ENCODE results near the gene VSX1. TPM values are rescaled to one million over a fixed set of nuclear protein-coding genes. Genes with fewer than 3 reads are reported as not detected.

Gene VSX1
- polyA plus RNA-seq, 1 of the 3 experiments (the other 2 are of a cell fraction) = not detected

DNA sequence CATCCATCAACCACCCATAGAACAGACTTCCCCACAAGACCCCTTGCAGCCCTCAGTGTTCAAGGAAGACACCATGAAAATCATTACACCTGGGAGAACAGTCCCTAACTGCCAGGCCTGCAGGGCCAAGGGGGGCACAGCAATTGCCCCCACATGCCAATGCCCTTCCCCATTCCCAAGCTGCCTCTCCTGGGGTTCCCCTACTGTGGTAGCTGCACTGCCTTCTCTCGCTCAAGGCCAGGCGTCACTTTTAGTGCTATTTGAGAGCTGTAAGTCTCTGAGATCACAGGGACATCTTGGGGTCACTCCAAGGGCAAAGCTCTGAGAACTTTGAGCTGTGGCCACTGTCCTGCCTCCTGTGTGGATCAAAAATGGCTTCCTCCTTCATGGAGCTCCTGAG lies 18.0 kb downstream of the VSX1 start:
- 40% methylated on average over 2 of the region's 2 CpGs for WGBS (ENCODE audit: low lambda C conversion rate)
- Histone ChIP-seq H3K9me2 (no peaks in the 10 kb centered on the region), H3K79me2 (ENCODE audit: insufficient read depth) (no peaks in the 10 kb centered on the region), H4K20me1 (ENCODE audit: insufficient read depth) (no peaks in the 10 kb centered on the region), H3K4me1 (ENCODE audit: control insufficient read depth in 1 of 2, insufficient read depth in 2 of 2, low read depth in 1 of 2, low read length in 1 of 2) (no peaks in the 10 kb centered on the region), H2AFZ (ENCODE audit: low read depth) (no peak overlapping the region), H3K4me2 (no peak overlapping the region), H3K9me3 (no peaks in the 10 kb centered on the region), H3F3A (replicated peaks; ENCODE audit: insufficient read depth) (peaks cover 3% of the 10 kb centered on the region), H3K27ac (ENCODE audit: low read depth in 2 of 2, low read length in 1 of 2) (no peak overlapping the region), H3K36me3 (replicated peaks in 1 of 2; ENCODE audit: control insufficient read depth in 1 of 2, insufficient read depth in 2 of 2, low read length in 1 of 2) (no peaks in the 10 kb centered on the region), H3K9ac (no peak overlapping the region), H3K4me3 (ENCODE audit: low read depth in 2 of 2, low read length in 1 of 2) (no peak overlapping the region), H3K27me3 (ENCODE audit: insufficient read depth) (peaks cover 67% of the 10 kb centered on the region)
- POLR2A ChIA-PET = no interaction called here
- CTCF ChIA-PET = interaction anchor here (1.4 to 6.4 kb wide), 4 partner anchors 58 to 335 kb away, joined by 3 to 48 read pairs (median 5); partner anchors contain the start of gene APMAP
- no peak for DNase-seq
- TF ChIP-seq SIN3A (IDR thresholded peaks at IDR 0.05; ENCODE audit: borderline replicate concordance, low read depth, low read length) = no peak
- no peak for TF ChIP-seq FOSL2 (IDR thresholded peaks at IDR 0.05; ENCODE audit: borderline replicate concordance, low read depth)
- no peak for TF ChIP-seq MXI1 (IDR thresholded peaks at IDR 0.05; ENCODE audit: low read depth, low read length)
- no peak for TF ChIP-seq MEF2A (IDR thresholded peaks at IDR 0.05; ENCODE audit: borderline replicate concordance, low read depth)

DNA sequence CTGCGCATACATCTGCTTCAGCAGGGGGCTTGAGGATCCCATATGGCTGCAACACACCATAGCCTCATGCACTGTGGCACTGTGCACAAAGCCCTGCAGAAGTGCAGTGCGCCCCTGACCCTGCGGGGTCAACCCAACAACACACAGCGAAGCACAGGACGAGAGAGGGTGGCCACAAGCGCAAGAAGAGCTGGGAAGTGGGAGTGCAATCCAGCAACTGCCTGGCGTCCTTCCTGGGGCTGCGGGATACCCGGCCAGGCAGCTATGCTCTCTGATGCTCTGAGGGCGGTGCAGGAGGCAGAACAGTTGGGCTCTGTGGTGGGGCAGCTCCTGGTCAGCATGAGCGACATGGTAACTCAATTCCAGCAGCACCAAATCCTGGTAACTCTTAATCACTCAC lies 18.4 kb downstream of the VSX1 start:
- H3K9me3 ChIP-seq = no peaks in the 10 kb centered on the region
- no peaks in the 10 kb centered on the region for H3K79me2 ChIP-seq (ENCODE audit: insufficient read depth)
- peaks cover 3% of the 10 kb centered on the region for H3F3A ChIP-seq (replicated peaks; ENCODE audit: insufficient read depth)
- no peaks in the 10 kb centered on the region for H4K20me1 ChIP-seq (ENCODE audit: insufficient read depth)
- no peak overlapping the region for H3K4me3 ChIP-seq (ENCODE audit: low read depth in 2 of 2, low read length in 1 of 2)
- no peak for DNase-seq
- H3K4me2 ChIP-seq = no peak overlapping the region
- peaks cover 0 to under 1% of the 10 kb centered on the region in 2 experiments; a peak in 1 of 4 replicates for H3K4me1 ChIP-seq (ENCODE audit: control insufficient read depth in 1 of 2, insufficient read depth in 2 of 2, low read depth in 1 of 2, low read length in 1 of 2)
- ChIA-PET POLR2A (no interaction called here), CTCF (interaction anchor here (0.6 to 6.4 kb wide), 5 partner anchors 8 to 336 kb away, joined by 3 to 48 read pairs (median 4); partner anchors contain the start of gene APMAP)
- H3K9ac ChIP-seq = no peak overlapping the region
- no peaks in the 10 kb centered on the region for H3K36me3 ChIP-seq (replicated peaks in 1 of 2; ENCODE audit: control insufficient read depth in 1 of 2, insufficient read depth in 2 of 2, low read length in 1 of 2)
- WGBS (ENCODE audit: low lambda C conversion rate) = 43% methylated on average over 6 of the region's 11 CpGs
- H3K27ac ChIP-seq (ENCODE audit: low read depth in 2 of 2, low read length in 1 of 2) = no peak overlapping the region
- H3K9me2 ChIP-seq = no peaks in the 10 kb centered on the region
- no peak overlapping the region for H2AFZ ChIP-seq (ENCODE audit: low read depth)
- peaks cover 69% of the 10 kb centered on the region for H3K27me3 ChIP-seq (ENCODE audit: insufficient read depth)
- TF ChIP-seq, protein P1, sequence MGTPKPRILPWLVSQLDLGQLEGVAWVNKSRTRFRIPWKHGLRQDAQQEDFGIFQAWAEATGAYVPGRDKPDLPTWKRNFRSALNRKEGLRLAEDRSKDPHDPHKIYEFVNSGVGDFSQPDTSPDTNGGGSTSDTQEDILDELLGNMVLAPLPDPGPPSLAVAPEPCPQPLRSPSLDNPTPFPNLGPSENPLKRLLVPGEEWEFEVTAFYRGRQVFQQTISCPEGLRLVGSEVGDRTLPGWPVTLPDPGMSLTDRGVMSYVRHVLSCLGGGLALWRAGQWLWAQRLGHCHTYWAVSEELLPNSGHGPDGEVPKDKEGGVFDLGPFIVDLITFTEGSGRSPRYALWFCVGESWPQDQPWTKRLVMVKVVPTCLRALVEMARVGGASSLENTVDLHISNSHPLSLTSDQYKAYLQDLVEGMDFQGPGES (IDR thresholded peaks at IDR 0.05; ENCODE audit: low read depth, low read length) = no peak
- TF ChIP-seq FOSL2 (IDR thresholded peaks at IDR 0.05; ENCODE audit: borderline replicate concordance, low read depth) (no peak), GABPA (IDR thresholded peaks at IDR 0.05; ENCODE audit: low read depth) (no peak), TEAD4 (IDR thresholded peaks at IDR 0.05; ENCODE audit: borderline replicate concordance, insufficient read depth) (no peak), EP300 (IDR thresholded peaks at IDR 0.05; ENCODE audit: borderline replicate concordance in 1 of 2, low read depth in 1 of 2, low read length in 1 of 2) (no peak), RFX5 (IDR thresholded peaks at IDR 0.05; ENCODE audit: low read length) (no peak), JUND (IDR thresholded peaks at IDR 0.05) (no peak), RXRA (IDR thresholded peaks at IDR 0.05; ENCODE audit: borderline replicate concordance, low read depth) (no peak), SMC3 (IDR thresholded peaks at IDR 0.05; ENCODE audit: low read depth, low read length) (no peak), SIN3A (IDR thresholded peaks at IDR 0.05; ENCODE audit: borderline replicate concordance, low read depth, low read length) (no peak), POLR2AphosphoS5 (IDR thresholded peaks at IDR 0.05; ENCODE audit: low read depth, low read length) (no peak)
- TF ChIP-seq, protein P2, sequence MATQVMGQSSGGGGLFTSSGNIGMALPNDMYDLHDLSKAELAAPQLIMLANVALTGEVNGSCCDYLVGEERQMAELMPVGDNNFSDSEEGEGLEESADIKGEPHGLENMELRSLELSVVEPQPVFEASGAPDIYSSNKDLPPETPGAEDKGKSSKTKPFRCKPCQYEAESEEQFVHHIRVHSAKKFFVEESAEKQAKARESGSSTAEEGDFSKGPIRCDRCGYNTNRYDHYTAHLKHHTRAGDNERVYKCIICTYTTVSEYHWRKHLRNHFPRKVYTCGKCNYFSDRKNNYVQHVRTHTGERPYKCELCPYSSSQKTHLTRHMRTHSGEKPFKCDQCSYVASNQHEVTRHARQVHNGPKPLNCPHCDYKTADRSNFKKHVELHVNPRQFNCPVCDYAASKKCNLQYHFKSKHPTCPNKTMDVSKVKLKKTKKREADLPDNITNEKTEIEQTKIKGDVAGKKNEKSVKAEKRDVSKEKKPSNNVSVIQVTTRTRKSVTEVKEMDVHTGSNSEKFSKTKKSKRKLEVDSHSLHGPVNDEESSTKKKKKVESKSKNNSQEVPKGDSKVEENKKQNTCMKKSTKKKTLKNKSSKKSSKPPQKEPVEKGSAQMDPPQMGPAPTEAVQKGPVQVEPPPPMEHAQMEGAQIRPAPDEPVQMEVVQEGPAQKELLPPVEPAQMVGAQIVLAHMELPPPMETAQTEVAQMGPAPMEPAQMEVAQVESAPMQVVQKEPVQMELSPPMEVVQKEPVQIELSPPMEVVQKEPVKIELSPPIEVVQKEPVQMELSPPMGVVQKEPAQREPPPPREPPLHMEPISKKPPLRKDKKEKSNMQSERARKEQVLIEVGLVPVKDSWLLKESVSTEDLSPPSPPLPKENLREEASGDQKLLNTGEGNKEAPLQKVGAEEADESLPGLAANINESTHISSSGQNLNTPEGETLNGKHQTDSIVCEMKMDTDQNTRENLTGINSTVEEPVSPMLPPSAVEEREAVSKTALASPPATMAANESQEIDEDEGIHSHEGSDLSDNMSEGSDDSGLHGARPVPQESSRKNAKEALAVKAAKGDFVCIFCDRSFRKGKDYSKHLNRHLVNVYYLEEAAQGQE (IDR thresholded peaks at IDR 0.05; ENCODE audit: low read depth, low read length) = no peak

Measured in SK-N-SH (cell line).